Urinary bladder (tissue), 4 donors: Measurements from ENCODE around the gene SNX18. TPM values are rescaled to one million over a fixed set of nuclear protein-coding genes. Genes with fewer than 3 reads are reported as not detected.
"Not testable (repeated sequence)": the region's sequence is repeated elsewhere in the genome, so short reads cannot be mapped to it uniquely, and the experiment has no call there.

ENCODE experiments used
- DNase-seq: peaks from one replicate; pipeline ENCODE4 v3.0.0-alpha.2; 2015; ENCODE audit errors: extremely low spot score
- H3K27ac ChIP-seq: one replicate; pipeline ENCODE4 v1.5.1; 2013; ENCODE audit warnings: low read depth, mild to moderate bottlenecking, moderate library complexity
- H3K36me3 ChIP-seq: one replicate; pipeline ENCODE4 v1.6.1; 2013; ENCODE audit warnings: mild to moderate bottlenecking, moderate library complexity; ENCODE audit not compliant: insufficient read depth
- H3K4me1 ChIP-seq: one replicate; pipeline ENCODE4 v1.6.1; 2013; ENCODE audit warnings: mild to moderate bottlenecking, moderate library complexity; ENCODE audit not compliant: insufficient read depth
- H3K4me3 ChIP-seq: one replicate; pipeline ENCODE4 v1.5.1; 2013; ENCODE audit warnings: low read depth, low read length
- WGBS: extraction: QIAGEN DNeasy Blood & Tissue Kit; methylation state at CpG from one replicate; pipeline ENCODE4 v1.1.7; 2013; 5-methylcytosine and 5-hydroxymethylcytosine counted together
- polyA plus RNA-seq: library from polyadenylated mRNA; stranded (reverse); fragments of 200-250 nt; gene quantifications from one replicate; pipeline ENCODE4 v1.2.3, GENCODE V29; 2013
- total RNA-seq: library from RNA; depleted of rRNA; stranded (reverse); fragments of >200 nt; gene quantifications from one replicate; pipeline ENCODE4 v1.2.3, GENCODE V29; 2014
- donor health status: healthy with polysubstance abuse.
- donor health status: healthy.

The SNX18 gene
- total and polyA plus RNA-seq, 2 donors = 17.2 to 43.6 TPM

DNA sequence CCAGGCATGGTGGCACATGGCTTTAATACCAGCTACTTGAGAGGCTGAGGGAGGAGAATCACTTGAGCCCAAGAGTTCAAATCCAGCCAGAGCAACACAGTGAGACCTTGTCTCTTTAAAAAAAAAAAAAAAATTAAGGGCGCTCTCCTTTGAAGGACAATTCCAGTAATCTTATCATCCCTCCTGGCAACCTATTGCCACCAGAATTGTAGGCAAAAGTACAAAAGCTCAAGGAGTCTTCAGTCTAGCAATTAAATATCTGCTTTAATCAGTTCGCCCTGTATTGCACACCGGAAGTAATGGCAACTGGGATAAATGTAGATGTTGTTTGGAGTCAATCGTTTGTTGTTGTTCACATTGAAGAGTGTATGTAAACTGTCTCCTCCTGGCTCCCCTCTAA lies 7.7 kb downstream of the SNX18 start:
- 92% methylated on average over 4 of the region's 4 CpGs for WGBS
- no peak for DNase-seq
- Histone ChIP-seq H3K4me1 (peaks cover 4% of the 10 kb centered on the region), H3K36me3 (no peaks in the 10 kb centered on the region), H3K4me3 (no peak overlapping the region), H3K27ac (no peak overlapping the region)

DNA sequence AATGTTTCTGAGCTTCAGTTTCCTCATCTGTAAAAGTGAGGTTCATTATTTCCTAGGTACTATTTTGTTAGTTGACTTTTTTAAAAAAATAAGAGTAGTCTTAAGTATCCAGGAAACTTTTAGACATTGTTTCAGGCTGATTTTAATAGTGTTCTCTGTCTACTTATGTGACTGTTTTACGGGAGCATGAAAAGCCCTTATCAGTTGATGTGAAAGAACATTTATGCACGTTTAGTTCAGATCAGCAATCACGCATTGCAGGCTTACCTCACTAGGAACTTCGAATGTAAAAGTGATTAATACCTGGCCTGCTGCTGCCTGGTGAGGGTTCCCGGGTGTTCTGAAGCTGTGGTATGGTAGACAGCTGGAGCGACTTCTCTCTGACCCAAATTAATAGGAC lies 8.1 kb downstream of the SNX18 start:
- Histone ChIP-seq H3K4me3 (no peak overlapping the region), H3K4me1 (peaks cover 4% of the 10 kb centered on the region), H3K27ac (no peak overlapping the region), H3K36me3 (no peaks in the 10 kb centered on the region)
- no peak for DNase-seq
- 56% methylated on average over 6 of the region's 6 CpGs for WGBS

DNA sequence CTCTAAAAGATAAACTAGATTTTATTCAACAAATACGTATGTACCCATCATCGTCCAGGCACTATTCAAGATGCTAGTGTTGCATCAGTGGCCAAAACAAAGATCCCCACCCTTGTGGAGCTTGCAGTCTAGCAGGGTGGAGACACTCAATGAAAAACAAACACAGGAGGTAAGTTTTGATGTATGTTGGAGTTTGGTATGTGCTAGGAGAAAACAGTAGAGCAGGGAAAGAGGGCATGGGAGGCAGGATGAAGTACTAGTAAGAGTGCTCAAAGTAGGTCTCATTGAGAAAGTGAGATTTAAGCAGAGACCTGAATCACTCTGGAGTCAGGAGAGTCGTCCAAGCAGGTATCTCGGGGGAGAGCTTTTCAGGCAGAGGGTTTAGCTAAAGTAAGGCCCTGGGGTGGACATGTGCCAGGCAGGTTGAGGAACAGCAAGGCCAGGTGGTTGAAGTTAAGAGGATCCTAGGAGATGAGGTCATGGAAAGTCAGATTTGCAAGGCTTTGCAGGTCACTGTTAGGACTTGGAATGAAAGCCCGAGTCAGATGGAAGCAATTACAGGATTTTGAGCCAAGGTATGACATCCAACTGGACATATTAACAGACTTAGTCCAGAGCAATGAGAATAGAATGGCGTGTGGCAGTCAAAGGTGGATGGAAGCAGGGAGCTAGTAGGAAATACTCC lies 9.2 kb downstream of the SNX18 start:
- Histone ChIP-seq H3K36me3 (no peaks in the 10 kb centered on the region), H3K27ac (no peak overlapping the region), H3K4me3 (no peak overlapping the region), H3K4me1 (peaks cover 4% of the 10 kb centered on the region)
- DNase-seq = no peak
- WGBS = 86% methylated on average over 6 of the region's 6 CpGs

DNA sequence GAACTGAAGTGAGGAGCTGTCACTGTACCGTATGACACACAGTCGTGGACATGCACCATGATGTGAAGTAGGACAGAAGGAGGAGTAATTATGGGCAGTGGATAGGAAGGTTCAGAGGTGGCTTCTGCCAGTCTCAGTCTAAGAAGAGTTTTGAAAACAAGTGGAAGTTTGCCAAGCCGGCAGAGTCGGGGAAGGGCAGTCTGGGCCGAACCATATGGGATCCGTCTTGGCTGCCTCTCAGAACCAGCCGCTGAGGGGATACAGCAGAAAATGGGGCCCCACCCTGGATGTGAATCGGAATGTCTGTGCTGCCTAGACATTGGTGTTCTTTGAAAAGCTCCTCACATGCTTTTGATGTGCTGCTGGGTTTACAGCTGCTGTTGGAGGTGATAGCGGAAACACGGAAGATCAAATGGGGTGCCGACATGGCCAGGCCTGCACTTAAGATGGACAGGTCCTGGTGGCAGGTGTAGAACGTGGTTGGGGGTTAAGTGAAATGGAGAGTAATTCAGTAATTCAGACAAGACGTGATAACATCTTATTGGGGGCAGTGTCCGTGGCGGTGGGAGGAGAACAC lies 11.2 kb downstream of the SNX18 start:
- Histone ChIP-seq H3K4me1 (peaks cover 4% of the 10 kb centered on the region), H3K4me3 (no peak overlapping the region), H3K36me3 (no peaks in the 10 kb centered on the region), H3K27ac (no peak overlapping the region)
- no peak for DNase-seq
- 75% methylated on average over 15 of the region's 15 CpGs for WGBS

DNA sequence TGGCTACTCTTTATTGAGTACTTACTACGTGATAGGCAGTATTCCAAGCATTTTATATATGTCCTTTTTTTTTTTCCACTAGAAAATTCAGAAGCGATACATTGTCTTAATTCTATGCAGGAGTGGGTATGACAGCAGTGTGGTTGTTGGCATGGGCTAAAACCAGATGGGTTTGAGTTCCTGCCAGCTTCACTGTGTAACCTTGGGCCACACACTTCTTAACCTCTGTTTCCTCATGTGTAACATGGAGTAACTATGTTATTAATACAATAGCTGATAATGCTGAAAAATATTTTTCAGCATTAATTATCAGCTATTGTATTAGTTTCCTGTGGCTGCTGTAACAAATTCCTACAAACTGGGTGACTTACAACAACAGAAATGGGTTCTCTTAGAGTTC lies 12.0 kb downstream of the SNX18 start:
- H3K4me3 ChIP-seq = no peak overlapping the region
- H3K4me1 ChIP-seq = peaks cover 6% of the 10 kb centered on the region
- H3K36me3 ChIP-seq = no peaks in the 10 kb centered on the region
- H3K27ac ChIP-seq = no peak overlapping the region
- no peak for DNase-seq
- WGBS = 83% methylated on average over 2 of the region's 2 CpGs

DNA sequence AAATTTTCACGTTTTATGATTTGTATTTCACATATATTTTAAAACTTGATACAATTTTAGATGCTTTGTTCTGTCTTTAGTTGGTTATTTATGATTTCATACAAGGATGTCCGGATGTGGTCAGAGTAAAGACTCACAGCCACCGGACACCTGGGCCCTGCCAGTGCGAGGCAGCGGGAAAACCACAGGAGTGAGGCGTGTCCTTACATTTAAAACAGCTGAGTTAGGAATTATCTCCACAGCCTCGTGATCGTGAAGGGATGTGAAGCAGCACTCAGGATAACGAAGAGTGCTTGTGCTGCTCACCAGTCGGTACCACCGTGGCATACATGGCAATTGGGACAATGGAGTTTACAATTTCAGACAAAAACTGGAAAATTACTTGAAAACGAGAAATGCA lies 14.0 kb downstream of the SNX18 start:
- H3K36me3 ChIP-seq = no peaks in the 10 kb centered on the region
- H3K4me3 ChIP-seq = no peak overlapping the region
- WGBS = 60% methylated on average over 12 of the region's 12 CpGs
- DNase-seq = no peak
- H3K27ac ChIP-seq = no peak overlapping the region
- H3K4me1 ChIP-seq = peaks cover 4% of the 10 kb centered on the region

DNA sequence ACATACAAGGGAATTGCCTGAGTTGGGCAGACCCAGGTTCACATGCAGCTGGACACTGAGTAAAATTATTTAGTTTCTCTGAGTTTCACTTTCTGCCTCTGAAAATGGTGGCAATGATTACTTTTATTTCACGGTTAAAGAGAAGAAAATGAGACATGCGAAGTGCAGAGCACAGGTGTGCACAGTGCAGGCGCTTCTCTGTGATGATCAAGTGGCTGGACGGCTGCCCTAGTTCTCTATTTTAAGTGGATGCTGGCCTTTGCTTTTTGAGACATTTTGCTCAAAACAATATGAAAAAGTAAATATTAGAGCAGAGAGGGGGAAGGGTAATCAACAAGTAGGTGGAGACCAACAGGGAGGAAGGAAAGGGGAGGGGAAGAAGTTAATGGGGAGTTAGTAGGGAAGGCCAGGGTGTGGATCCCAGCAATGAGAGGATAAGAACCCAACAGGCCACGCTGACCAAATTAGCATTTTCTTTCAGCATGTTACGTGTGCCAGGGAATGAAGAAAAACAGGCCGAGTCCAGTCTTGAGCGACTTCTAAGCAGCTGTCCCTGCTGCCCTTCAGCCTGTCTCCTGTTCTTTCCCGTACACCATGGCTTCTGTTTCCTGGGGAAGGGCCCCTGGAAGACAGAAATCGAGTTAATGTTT lies 16.1 kb downstream of the SNX18 start:
- no peak overlapping the region for H3K4me3 ChIP-seq
- DNase-seq = peak; percentile 55
- H3K4me1 ChIP-seq = peaks cover 3% of the 10 kb centered on the region
- 44% methylated on average over 10 of the region's 10 CpGs for WGBS
- H3K36me3 ChIP-seq = no peaks in the 10 kb centered on the region
- peak overlapping the region; percentile 65 for H3K27ac ChIP-seq

DNA sequence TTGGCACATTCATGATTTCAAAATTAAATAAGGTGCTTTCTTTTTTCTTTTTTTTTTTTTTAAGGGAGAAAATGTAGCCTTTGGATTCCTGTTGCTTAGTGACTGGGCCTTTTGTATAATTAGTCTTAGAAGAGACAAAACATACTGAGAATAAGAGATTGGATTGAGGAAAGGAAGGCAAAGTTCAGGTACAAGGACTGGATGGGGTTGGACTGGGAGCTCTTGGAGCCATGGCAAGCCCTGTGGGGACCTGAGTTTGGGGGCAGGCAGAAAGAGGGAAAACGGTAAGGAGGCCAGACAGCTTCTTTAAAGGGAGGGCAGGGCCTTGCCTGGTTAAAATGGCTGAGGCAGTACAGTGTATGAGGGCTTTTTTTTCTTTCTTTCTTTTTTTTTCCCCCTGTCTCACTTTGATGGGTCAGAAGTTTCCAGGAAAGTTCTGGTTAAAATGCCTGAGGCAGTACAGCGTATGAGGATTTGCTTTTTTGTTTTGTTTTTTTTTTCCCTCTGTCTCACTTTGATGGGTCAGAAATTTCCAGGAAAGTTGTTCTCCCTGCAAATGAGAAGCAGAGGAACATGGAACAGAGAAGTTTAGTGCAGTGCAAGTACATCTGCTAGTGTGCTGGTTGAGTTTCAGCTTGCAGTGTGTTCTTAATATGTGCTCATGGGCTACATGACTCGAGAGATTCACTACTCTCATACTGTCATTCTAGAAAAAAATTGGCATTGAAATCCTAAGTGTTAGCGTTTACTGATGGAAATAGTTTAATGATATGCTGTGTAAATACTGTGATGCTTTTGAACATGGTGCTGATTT lies 16.8 kb downstream of the SNX18 start:
- 44% methylated on average over 4 of the region's 4 CpGs for WGBS

DNA sequence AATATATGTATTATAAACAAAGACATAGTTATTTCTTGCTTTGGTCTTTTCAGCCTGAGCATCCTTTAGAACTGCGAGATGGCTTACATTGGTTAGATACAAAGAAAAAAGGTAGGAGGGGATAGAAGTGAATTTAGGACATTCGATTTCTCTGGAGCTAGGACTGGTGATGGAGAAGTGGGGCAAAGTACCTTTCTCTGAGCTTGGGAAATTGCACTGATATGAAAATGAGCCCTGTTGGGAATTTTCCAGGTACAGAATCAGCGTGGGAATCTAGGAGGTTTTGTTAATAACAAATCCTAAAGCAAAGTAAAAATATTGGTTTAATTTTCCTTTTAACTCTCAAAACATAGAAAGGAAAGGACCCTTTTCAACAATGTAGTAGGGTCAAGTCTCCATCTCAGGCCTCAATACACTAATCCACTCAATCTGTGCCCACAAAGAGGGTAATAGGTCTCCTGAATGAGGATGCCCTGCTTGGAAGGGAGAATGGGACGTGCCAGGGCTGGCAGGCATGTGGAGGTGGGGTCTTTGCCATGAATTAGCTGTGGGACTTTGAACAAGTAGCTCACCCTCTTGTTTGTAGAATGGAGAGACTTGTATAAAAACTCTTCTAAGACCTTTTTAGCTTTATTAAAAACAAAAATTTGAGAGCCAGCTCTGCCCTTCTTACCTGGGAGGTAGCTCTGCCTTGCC lies 17.7 kb downstream of the SNX18 start:
- Histone ChIP-seq H3K4me3 (no peak overlapping the region), H3K36me3 (no peaks in the 10 kb centered on the region), H3K4me1 (peaks cover 3% of the 10 kb centered on the region), H3K27ac (no peak overlapping the region)
- WGBS = 90% methylated on average over 4 of the region's 4 CpGs
- no peak for DNase-seq

More for the DNA sequence above, 16.8 kb downstream of the SNX18 start:
- Histone ChIP-seq H3K27ac (peak overlapping the region; percentile 65), H3K4me1 (peaks cover 3% of the 10 kb centered on the region), H3K4me3 (no peak overlapping the region), H3K36me3 (no peaks in the 10 kb centered on the region)
- DNase-seq = no peak

DNA sequence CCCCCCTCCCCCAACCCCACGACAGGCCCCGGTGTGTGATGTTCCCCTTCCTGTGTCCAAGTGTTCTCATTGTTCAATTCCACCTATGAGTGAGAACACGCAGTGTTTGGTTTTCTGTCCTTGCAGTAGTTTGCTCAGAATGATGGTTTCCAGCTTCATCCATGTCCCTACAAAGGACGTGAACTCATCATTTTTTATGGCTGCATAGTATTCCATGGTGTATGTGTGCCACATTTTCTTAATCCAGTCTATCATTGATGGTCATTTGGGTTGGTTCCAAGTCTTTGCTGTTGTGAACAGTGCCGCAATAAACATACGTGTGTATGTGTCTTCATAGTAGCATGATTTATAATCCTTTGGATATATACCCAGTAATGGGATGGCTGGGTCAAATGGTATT lies 18.8 kb downstream of the SNX18 start:
- 96% methylated on average over 6 of the region's 6 CpGs for WGBS
- not testable (repeated sequence) for H3K4me3 ChIP-seq, H3K36me3 ChIP-seq, H3K27ac ChIP-seq, H3K4me1 ChIP-seq, DNase-seq

DNA sequence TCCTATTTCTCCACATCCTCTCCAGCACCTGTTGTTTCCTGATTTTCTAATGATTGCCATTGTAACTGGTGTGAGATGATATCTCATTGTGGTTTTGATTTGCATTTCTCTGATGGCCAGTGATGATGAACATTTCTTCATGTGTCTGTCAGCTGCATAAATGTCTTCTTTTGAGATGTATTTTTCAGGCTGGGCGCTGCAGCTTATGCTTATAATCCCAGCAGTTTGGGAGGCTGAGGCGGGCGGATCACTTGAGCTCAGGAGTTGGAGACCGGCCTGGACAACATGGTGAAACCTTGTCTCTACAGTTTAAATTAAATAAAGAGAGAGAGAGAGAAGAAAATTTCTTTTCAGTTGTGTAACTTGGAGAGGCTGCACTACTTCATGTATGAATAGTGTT lies 19.3 kb downstream of the SNX18 start:
- not testable (repeated sequence) for H3K4me3 ChIP-seq

DNA sequence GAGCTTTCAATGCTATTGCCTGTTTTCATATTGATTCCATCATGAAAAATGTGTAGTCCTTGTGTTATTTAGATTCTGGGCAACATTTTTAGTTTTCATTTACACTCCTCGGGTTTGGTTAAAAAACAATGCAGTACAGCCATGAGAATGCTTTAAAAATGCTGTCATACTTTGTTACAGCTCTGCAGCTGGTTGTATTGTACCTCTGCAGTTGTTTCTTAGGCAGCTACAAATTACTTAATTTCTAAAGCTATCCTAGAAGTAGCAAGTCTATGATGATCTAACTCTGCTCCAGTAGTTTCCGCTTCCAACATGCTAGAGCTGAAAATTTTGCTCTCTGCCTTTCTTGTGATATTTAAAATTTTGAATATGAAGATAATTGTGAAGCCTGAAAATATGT lies 20.2 kb downstream of the SNX18 start:
- H3K27ac ChIP-seq = no peak overlapping the region
- DNase-seq = no peak
- H3K4me1 ChIP-seq = peaks cover 3% of the 10 kb centered on the region
- no peak overlapping the region for H3K4me3 ChIP-seq
- H3K36me3 ChIP-seq = no peaks in the 10 kb centered on the region
- 70% methylated on average over 2 of the region's 2 CpGs for WGBS

More for the DNA sequence above, 19.3 kb downstream of the SNX18 start:
- H3K27ac ChIP-seq, H3K4me1 ChIP-seq, H3K36me3 ChIP-seq, DNase-seq: not testable (repeated sequence)
- WGBS = 77% methylated on average over 4 of the region's 4 CpGs

DNA sequence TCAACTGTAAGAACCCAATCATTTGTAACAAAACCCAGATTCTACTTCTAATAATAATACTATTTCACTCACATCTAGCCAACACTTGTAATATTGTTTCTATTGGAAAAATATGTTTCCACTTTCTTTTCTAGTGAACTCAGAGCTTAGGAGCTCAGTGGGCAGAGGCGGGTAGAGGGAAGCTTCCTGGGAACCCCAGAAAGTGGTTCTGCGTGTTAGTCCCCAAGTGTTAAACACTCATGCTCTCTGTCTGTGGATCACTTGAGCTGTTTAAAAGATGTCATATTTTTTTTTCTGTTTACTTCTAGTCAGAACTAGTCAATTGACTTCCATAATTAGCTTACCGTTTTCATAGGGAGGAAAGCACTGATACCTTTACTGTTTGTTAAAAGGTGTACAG lies 20.6 kb downstream of the SNX18 start:
- H3K27ac ChIP-seq = no peak overlapping the region
- no peaks in the 10 kb centered on the region for H3K36me3 ChIP-seq
- no peak overlapping the region for H3K4me3 ChIP-seq
- DNase-seq = no peak
- 86% methylated on average over 3 of the region's 3 CpGs for WGBS
- H3K4me1 ChIP-seq = peaks cover 3% of the 10 kb centered on the region
